ENCODE data around the gene MBD3L1. TPM values are rescaled to one million over a fixed set of nuclear protein-coding genes. Genes with fewer than 3 reads are reported as not detected.

Gene MBD3L1
- total and polyA plus RNA-seq, 2 donors: not detected

Other genes starting within 250 kb of the MBD3L1 start
- gene ADAMTS10, start 221.7 kb upstream of the MBD3L1 start, total RNA-seq: 19.6 TPM
- gene ADAMTS10, start 221.7 kb upstream of the MBD3L1 start, polyA plus RNA-seq: 41.7 TPM
- not detected for gene NFILZ, start 201.7 kb upstream of the MBD3L1 start, total RNA-seq
- not detected for gene NFILZ, start 201.7 kb upstream of the MBD3L1 start, polyA plus RNA-seq
- not detected for gene ACTL9, start 133.6 kb upstream of the MBD3L1 start, total RNA-seq
- gene ACTL9, start 133.6 kb upstream of the MBD3L1 start, polyA plus RNA-seq: not detected
- not detected for gene OR2Z1, start 110.7 kb upstream of the MBD3L1 start, total RNA-seq
- gene OR2Z1, start 110.7 kb upstream of the MBD3L1 start, polyA plus RNA-seq: not detected
- 20.4 TPM for gene ZNF558, start 73 bp upstream of the MBD3L1 start, total RNA-seq
- gene ZNF558, start 73 bp upstream of the MBD3L1 start, polyA plus RNA-seq: 36.1 TPM
- 0.61 TPM for gene MUC16, start 178.0 kb downstream of the MBD3L1 start, total RNA-seq
- gene MUC16, start 178.0 kb downstream of the MBD3L1 start, polyA plus RNA-seq: 7.2 TPM